HCT116 (cell line): ENCODE results near the gene HTRA3. TPM values are rescaled to one million over a fixed set of nuclear protein-coding genes. Genes with fewer than 3 reads are reported as not detected.

Experiments
- ATAC-seq: fragments of 200-7000 bp; cut with Tn5 transposase; 2 replicates; pipeline ENCODE4 v1.9.1; 2020; ENCODE audit warnings: mild to moderate bottlenecking, moderate library complexity
- BruUV-seq: library from RNA; stranded (reverse); fragments of 400-500 nt; replicated peaks from 2 replicates; lab custom pipeline; 2021; lab: Mats Ljungman, UMichigan
- CTCF ChIA-PET: fragments of 300-600 bp; sonication (Branson Sonifier 250); formaldehyde crosslinking; loops from one replicate; lab custom pipeline; 2021; ENCODE audit warnings: antibody characterized with exemption; lab: Charles Lee
- POLR2A ChIA-PET: fragments of 300-600, 350-600 bp; sonication (Branson Sonifier 250); formaldehyde crosslinking; loops from one replicate; lab custom pipeline; 2021; ENCODE audit warnings: antibody characterized with exemption; lab: Charles Lee
- RAD21 ChIA-PET, 2 experiments: fragments of 300-600 bp; sonication (Branson Sonifier 250); formaldehyde crosslinking; loops; one replicate each; lab custom pipeline; 2023; ENCODE audit warnings: low total read pairs in 2 of 2; ENCODE audit not compliant: uncharacterized antibody in 2 of 2, unreplicated experiment in 2 of 2, low non-redundant PET in 1 of 2; lab: Charles Lee
- DNase-seq: peaks from one replicate; pipeline ENCODE4 v3.0.0-alpha.2; 2010; ENCODE audit warnings: low read depth, low spot score
- H2AFZ ChIP-seq: fragments of 200-600 bp; shearing (Covaris generic), sonication (generic); 2 replicates; pipeline ENCODE4 v1.6.1; 2017; ENCODE audit warnings: low read depth, mixed run types, mixed read lengths, antibody characterized with exemption, low read length; ENCODE audit not compliant: poor library complexity, severe bottlenecking
- H3K27ac ChIP-seq: 2 replicates; pipeline ENCODE4 v1.5.1; 2012; ENCODE audit warnings: low read depth, low read length
- H3K27me3 ChIP-seq: fragments of 200-600 bp; sonication (generic); 2 replicates; pipeline ENCODE4 v1.6.1; 2016; ENCODE audit warnings: mixed run types, low read length, mixed read lengths; ENCODE audit not compliant: insufficient read depth
- H3K36me3 ChIP-seq, 2 experiments: fragments of 200-500 bp in 1 of 2; fragments of 200-600 bp in 1 of 2; sonication (Bioruptor generic) in 1 of 2; sonication (generic) in 1 of 2; 2 replicates each; pipeline versions ENCODE4 v1.5.1 to v1.6.1; 2014 to 2016; ENCODE audit warnings: low read length in 2 of 2, inconsistent platforms in 1 of 2, mixed read lengths in 1 of 2, mixed run types in 1 of 2; ENCODE audit not compliant: insufficient read depth in 2 of 2, control insufficient read depth in 1 of 2
- H3K4me1 ChIP-seq, 2 experiments: fragments of 200-600 bp in 1 of 2; sonication (generic) in 1 of 2; 2 replicates each; pipeline versions ENCODE4 v1.5.1 to v1.6.1; 2012 to 2017; ENCODE audit warnings: low read length in 2 of 2, inconsistent platforms in 1 of 2, mild to moderate bottlenecking in 1 of 2, mixed read lengths in 1 of 2, mixed run types in 1 of 2, moderate library complexity in 1 of 2; ENCODE audit not compliant: insufficient read depth in 2 of 2, control insufficient read depth in 1 of 2
- H3K4me2 ChIP-seq: fragments of 200-600 bp; sonication (generic); 2 replicates; pipeline ENCODE4 v1.6.1; 2017; ENCODE audit warnings: mixed run types, low read length, mixed read lengths
- H3K4me3 ChIP-seq, 2 experiments: fragments of 200-600 bp in 1 of 2; sonication (generic) in 1 of 2; replicated peaks in 1 of 2; 2 replicates each; pipeline ENCODE4 v1.5.1; 2011 to 2016; ENCODE audit warnings: low read length in 2 of 2, control low read depth in 1 of 2, low read depth in 1 of 2, mild to moderate bottlenecking in 1 of 2, mixed read lengths in 1 of 2, mixed run types in 1 of 2
- H3K79me2 ChIP-seq: fragments of 200-600 bp; sonication (generic); 2 replicates; pipeline ENCODE4 v1.6.1; 2017; ENCODE audit warnings: mild to moderate bottlenecking, mixed run types, low read length, moderate library complexity, mixed read lengths; ENCODE audit not compliant: insufficient read depth
- H3K9ac ChIP-seq: fragments of 200-600 bp; sonication (generic); 2 replicates; pipeline ENCODE4 v1.6.1; 2016; ENCODE audit warnings: low read length, mixed read lengths
- H3K9me2 ChIP-seq: fragments of 200-600 bp; sonication (generic), shearing (Covaris generic); 2 replicates; pipeline ENCODE4 v1.6.1; 2017; ENCODE audit warnings: mixed run types, mild to moderate bottlenecking, moderate library complexity; ENCODE audit not compliant: insufficient read depth
- H3K9me3 ChIP-seq, 2 experiments: fragments of 200-500 bp in 1 of 2; fragments of 200-600 bp in 1 of 2; sonication (Bioruptor generic) in 1 of 2; sonication (generic) in 1 of 2; 2 replicates each; pipeline ENCODE4 v1.6.1; 2014 to 2017; ENCODE audit warnings: low read length in 2 of 2, mixed read lengths in 2 of 2, inconsistent platforms in 1 of 2, low read depth in 1 of 2, mild to moderate bottlenecking in 1 of 2, mixed run types in 1 of 2, moderate library complexity in 1 of 2; ENCODE audit not compliant: control insufficient read depth in 1 of 2, insufficient read depth in 1 of 2
- H4K20me1 ChIP-seq: fragments of 200-600 bp; sonication (generic), shearing (Covaris generic); 2 replicates; pipeline ENCODE4 v1.6.1; 2017; ENCODE audit warnings: mixed run types, mild to moderate bottlenecking, moderate library complexity; ENCODE audit not compliant: insufficient read depth
- CBX3 ChIP-seq: IDR thresholded peaks from 2 replicates; pipeline ENCODE4 v1.6.1; 2012; ENCODE audit warnings: low read depth
- EGR1 ChIP-seq: IDR thresholded peaks from 2 replicates; pipeline ENCODE4 v1.6.1; 2012; ENCODE audit warnings: low read depth
- FOSL1 ChIP-seq: IDR thresholded peaks from 2 replicates; pipeline ENCODE4 v1.6.1; 2012; ENCODE audit warnings: low read depth
- JUND ChIP-seq: IDR thresholded peaks from 2 replicates; pipeline ENCODE4 v1.6.1; 2012
- POLR2A ChIP-seq: IDR thresholded peaks from 2 replicates; pipeline ENCODE4 v1.7.0; 2011; ENCODE audit warnings: borderline replicate concordance; ENCODE audit not compliant: insufficient read depth, insufficient read length; ENCODE audit errors: extremely low read depth
- POLR2AphosphoS5 ChIP-seq: IDR thresholded peaks from 2 replicates; pipeline ENCODE4 v1.6.1; 2011; ENCODE audit warnings: mild to moderate bottlenecking, low read depth, low read length, moderate library complexity
- SP1 ChIP-seq: IDR thresholded peaks from 2 replicates; pipeline ENCODE4 v1.6.1; 2012; ENCODE audit warnings: low read depth
- SRF ChIP-seq: IDR thresholded peaks from 2 replicates; pipeline ENCODE4 v1.6.1; 2012; ENCODE audit warnings: low read depth
- TCF7L2 ChIP-seq: IDR thresholded peaks from 2 replicates; pipeline ENCODE4 v1.7.0; 2011; ENCODE audit warnings: borderline replicate concordance, inconsistent platforms; ENCODE audit not compliant: insufficient read depth, insufficient read length; ENCODE audit errors: extremely low read depth
- YY1 ChIP-seq: IDR thresholded peaks from 2 replicates; pipeline ENCODE4 v1.6.1; 2011; ENCODE audit warnings: low read length, low read depth, moderate library complexity, mild to moderate bottlenecking; ENCODE audit not compliant: insufficient replicate concordance; ENCODE audit errors: extremely low read depth
- intact Hi-C: fragments of 100-400 bp; cut with micrococcal nuclease; formaldehyde crosslinking; loops from 2 replicates; pipeline ENCODE4 v1.10.0; 2022
- total RNA-seq: library from RNA; stranded (reverse); gene quantifications from one replicate; pipeline ENCODE4 v1.2.1, GENCODE V29; 2021; ENCODE audit not compliant: unreplicated experiment
- TF ChIP-seq, protein P1 (sequence below): IDR thresholded peaks from 2 replicates; pipeline ENCODE4 v1.6.1; 2012
- TF ChIP-seq, protein P2 (sequence below): IDR thresholded peaks from 2 replicates; pipeline ENCODE4 v1.6.1; 2012; ENCODE audit warnings: low read depth
- TF ChIP-seq, protein P3 (sequence below), 3 experiments: fragments of 200-600 bp in 1 of 3; sonication (generic) in 1 of 3; IDR thresholded peaks in 2 of 3; conservative IDR thresholded peaks in 1 of 3; 2 replicates each; pipeline ENCODE4 v1.5.1; 2012 to 2017; ENCODE audit warnings: low read depth in 2 of 3, low read length in 2 of 3, antibody characterized with exemption in 1 of 3, borderline replicate concordance in 1 of 3, control low read depth in 1 of 3, mild to moderate bottlenecking in 1 of 3, mixed read lengths in 1 of 3, mixed run types in 1 of 3, moderate library complexity in 1 of 3; ENCODE audit not compliant: insufficient read depth in 1 of 3

Gene HTRA3
- total RNA-seq, 1 experiment from 2014 or later, result not detected

DNA sequence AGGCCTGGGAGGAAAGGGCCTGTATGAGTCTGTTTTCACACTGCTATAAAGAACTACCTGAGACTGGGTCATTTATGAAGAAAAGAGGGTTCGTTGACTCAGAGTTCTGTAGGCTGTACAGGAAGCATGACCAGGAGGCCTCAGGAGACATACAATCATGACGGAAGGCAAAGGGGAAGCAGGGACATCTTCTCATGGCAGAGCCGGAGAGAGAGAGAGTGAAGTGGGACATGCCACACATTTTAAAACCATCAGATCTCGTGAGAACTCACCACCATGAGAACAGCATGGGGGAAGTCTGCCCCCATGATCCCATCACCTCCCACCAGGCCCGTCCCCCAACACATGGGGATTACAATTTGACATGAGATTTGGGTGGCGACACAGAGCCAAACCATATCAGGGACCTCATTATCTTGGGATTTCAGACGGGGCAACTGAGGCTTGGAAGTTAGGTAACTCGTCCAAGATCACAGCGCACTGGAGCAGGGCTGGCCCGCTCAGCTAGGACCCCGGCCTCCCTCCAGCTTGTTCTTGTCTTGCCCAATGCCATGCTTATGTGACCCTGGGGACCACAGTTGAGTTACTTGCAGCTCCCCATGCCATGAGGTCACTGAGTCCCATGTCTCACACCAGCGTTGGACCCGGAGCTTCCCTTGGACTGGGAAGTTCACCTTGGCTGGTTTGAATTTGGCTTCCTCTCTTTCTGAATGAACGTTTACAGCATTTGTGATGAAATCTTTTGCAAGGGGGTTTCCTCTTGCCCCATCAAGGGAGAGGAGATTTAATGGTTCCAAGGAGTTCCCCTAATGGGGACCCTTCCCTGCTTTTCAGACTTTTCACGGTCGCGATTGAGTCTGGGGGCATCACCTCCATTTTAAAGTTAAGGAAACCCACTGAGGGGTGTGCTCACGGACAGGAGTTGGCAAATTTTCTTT, 18.1 kb downstream of the HTRA3 start:
- H3K36me3 ChIP-seq, result no peaks in the 10 kb centered on the region
- ChIA-PET POLR2A (no interaction called here), CTCF (no interaction called here), RAD21 (no interaction called here)
- no peaks in the 10 kb centered on the region for H3K9me2 ChIP-seq
- H3K79me2 ChIP-seq, result no peaks in the 10 kb centered on the region
- H4K20me1 ChIP-seq, result no peaks in the 10 kb centered on the region
- DNase-seq (no peak), ATAC-seq (no peak)
- no TSS peak for BruUV-seq
- H3K9me3 ChIP-seq, result no peaks in the 10 kb centered on the region
- H3K4me3 ChIP-seq, result no peak overlapping the region
- no peak overlapping the region for H2AFZ ChIP-seq
- H3K9ac ChIP-seq, result no peak overlapping the region
- no peaks in the 10 kb centered on the region for H3K27me3 ChIP-seq
- intact Hi-C loops, result no loop called here
- no peak overlapping the region for H3K4me2 ChIP-seq
- TF ChIP-seq POLR2A (no peak), JUND (no peak), EGR1 (no peak), POLR2AphosphoS5 (no peak), SP1 (no peak)
- TF ChIP-seq, protein P1, sequence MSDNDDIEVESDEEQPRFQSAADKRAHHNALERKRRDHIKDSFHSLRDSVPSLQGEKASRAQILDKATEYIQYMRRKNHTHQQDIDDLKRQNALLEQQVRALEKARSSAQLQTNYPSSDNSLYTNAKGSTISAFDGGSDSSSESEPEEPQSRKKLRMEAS, result no peak
- H3K27ac ChIP-seq, result no peak overlapping the region
- H3K4me1 ChIP-seq, result no peaks in the 10 kb centered on the region

DNA sequence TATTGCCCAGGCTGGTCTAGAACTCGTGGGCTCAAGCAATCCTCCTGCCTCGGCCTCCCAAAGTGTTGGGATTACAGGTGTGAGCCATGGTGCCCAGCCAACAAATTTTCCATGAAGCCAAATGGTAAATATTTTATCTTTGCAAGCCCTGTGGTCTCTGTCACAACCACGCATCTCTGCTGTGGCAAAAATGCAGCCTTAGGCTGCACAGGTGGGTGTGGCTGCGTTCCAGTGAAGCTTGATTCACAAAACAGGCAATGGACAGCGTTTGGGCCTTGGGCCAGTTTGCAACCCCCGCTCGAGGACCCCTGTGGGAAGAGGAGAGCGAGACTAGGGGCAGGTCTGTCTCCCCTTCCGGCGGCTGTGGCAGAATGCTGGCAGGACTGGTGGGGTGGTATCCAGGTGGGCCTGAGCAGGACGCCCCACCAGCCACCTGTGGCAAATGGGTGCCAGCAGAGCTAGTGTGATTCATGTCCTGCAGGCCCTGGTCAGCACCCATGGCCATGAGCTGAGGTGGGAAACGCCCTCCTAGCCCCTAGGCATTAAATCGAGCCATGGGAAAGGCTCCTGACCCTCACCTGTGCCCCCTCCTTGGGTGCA, 19.7 kb downstream of the HTRA3 start:
- no peaks in the 10 kb centered on the region for H3K9me3 ChIP-seq
- no peak overlapping the region for H3K27ac ChIP-seq
- DNase-seq (no peak), ATAC-seq (no peak)
- no peaks in the 10 kb centered on the region for H3K4me1 ChIP-seq
- H3K4me2 ChIP-seq, result no peak overlapping the region
- no TSS peak for BruUV-seq
- H3K36me3 ChIP-seq, result no peaks in the 10 kb centered on the region
- H3K4me3 ChIP-seq, result no peak overlapping the region
- no peak overlapping the region for H3K9ac ChIP-seq
- ChIA-PET CTCF (no interaction called here), POLR2A (no interaction called here), RAD21 (no interaction called here)
- no peaks in the 10 kb centered on the region for H3K79me2 ChIP-seq
- no peaks in the 10 kb centered on the region for H3K9me2 ChIP-seq
- no peaks in the 10 kb centered on the region for H3K27me3 ChIP-seq
- intact Hi-C loops, result no loop called here
- no peak overlapping the region for H2AFZ ChIP-seq
- H4K20me1 ChIP-seq, result no peaks in the 10 kb centered on the region
- TF ChIP-seq POLR2AphosphoS5 (no peak), YY1 (no peak), SRF (no peak), FOSL1 (no peak), TCF7L2 (no peak), JUND (no peak), EGR1 (no peak), CBX3 (no peak)
- TF ChIP-seq, protein P2, sequence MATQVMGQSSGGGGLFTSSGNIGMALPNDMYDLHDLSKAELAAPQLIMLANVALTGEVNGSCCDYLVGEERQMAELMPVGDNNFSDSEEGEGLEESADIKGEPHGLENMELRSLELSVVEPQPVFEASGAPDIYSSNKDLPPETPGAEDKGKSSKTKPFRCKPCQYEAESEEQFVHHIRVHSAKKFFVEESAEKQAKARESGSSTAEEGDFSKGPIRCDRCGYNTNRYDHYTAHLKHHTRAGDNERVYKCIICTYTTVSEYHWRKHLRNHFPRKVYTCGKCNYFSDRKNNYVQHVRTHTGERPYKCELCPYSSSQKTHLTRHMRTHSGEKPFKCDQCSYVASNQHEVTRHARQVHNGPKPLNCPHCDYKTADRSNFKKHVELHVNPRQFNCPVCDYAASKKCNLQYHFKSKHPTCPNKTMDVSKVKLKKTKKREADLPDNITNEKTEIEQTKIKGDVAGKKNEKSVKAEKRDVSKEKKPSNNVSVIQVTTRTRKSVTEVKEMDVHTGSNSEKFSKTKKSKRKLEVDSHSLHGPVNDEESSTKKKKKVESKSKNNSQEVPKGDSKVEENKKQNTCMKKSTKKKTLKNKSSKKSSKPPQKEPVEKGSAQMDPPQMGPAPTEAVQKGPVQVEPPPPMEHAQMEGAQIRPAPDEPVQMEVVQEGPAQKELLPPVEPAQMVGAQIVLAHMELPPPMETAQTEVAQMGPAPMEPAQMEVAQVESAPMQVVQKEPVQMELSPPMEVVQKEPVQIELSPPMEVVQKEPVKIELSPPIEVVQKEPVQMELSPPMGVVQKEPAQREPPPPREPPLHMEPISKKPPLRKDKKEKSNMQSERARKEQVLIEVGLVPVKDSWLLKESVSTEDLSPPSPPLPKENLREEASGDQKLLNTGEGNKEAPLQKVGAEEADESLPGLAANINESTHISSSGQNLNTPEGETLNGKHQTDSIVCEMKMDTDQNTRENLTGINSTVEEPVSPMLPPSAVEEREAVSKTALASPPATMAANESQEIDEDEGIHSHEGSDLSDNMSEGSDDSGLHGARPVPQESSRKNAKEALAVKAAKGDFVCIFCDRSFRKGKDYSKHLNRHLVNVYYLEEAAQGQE, result no peak
- TF ChIP-seq, protein P3, sequence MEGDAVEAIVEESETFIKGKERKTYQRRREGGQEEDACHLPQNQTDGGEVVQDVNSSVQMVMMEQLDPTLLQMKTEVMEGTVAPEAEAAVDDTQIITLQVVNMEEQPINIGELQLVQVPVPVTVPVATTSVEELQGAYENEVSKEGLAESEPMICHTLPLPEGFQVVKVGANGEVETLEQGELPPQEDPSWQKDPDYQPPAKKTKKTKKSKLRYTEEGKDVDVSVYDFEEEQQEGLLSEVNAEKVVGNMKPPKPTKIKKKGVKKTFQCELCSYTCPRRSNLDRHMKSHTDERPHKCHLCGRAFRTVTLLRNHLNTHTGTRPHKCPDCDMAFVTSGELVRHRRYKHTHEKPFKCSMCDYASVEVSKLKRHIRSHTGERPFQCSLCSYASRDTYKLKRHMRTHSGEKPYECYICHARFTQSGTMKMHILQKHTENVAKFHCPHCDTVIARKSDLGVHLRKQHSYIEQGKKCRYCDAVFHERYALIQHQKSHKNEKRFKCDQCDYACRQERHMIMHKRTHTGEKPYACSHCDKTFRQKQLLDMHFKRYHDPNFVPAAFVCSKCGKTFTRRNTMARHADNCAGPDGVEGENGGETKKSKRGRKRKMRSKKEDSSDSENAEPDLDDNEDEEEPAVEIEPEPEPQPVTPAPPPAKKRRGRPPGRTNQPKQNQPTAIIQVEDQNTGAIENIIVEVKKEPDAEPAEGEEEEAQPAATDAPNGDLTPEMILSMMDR (IDR thresholded peaks at IDR 0.05 in 2 of 3, conservative IDR thresholded peaks at IDR 0.05 in 1 of 3; ENCODE audit: borderline replicate concordance in 1 of 3, insufficient read depth in 1 of 3, low read depth in 2 of 3, low read length in 2 of 3), result no peak
